ENCODE results near the gene IKZF1.

Gene IKZF1

DNA sequence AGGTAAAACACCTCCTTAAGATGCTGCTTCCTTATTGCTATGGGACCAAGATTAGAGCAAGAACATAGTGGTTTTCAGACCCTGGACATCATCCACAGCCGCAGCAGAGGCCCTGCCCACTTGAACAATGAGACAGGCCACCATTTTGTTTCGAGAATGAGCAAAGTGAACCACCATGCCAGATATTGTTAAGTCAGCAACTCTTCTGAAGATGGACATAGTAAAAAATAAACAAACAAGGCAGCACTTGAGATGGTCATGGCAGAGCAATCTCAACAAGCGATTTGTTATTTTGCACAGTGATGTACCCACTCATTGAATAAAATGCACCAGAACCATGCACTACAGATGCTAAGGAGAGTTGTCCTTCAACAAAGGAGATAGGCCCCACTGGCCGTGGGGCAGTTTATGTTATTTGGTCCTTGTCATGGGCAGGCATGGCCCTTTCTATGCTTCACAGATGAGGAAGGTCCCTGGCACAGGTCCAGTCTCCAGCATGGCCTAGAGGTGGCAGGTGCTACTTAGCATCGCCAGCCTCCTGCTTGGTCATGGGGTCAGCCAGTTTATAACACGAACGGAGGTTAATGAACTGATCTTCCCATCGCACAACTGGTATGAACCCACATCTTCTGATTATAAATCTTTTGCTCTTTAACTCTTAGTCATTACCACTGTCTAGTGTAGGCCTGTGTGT is 44.1 kb downstream of the IKZF1 start:
- no peaks in the 10 kb centered on the region for H3K27me3 Mint-ChIP-seq
- peaks cover 0 to 4% of the 10 kb centered on the region in 2 donors for H3K9me3 Mint-ChIP-seq
- peak overlapping the region; percentile 97 to 99 for H3K27ac Mint-ChIP-seq
- peak overlapping the region; percentile 72 to 82 for H3K4me3 Mint-ChIP-seq
- ATAC-seq = no peak
- H3K4me1 Mint-ChIP-seq = peaks cover 98% of the 10 kb centered on the region
- DNase-seq = no peak

- Mint-ChIP-seq H3K4me1 (peaks cover 98% of the 10 kb centered on the region), H3K9me3 (peaks cover 0 to 2% of the 10 kb centered on the region in 2 donors), H3K27ac (peak overlapping the region; percentile 9 to 99), H3K4me3 (peak overlapping the region; percentile 18 to 70), H3K27me3 (no peaks in the 10 kb centered on the region)
- DNase-seq (peak in 1 of 2 donors; percentile 6), ATAC-seq (no peak)
These were observed 44.9 kb downstream of the IKZF1 start for GRCh38 chr7:50349399-50349798.

- peak overlapping the region; percentile 68 to 80 for H3K4me3 Mint-ChIP-seq
- ATAC-seq (peak; percentile 86), DNase-seq (peak; percentile 80 to 91)
- peak overlapping the region; percentile 99 for H3K27ac Mint-ChIP-seq
- no peaks in the 10 kb centered on the region for H3K9me3 Mint-ChIP-seq
- H3K27me3 Mint-ChIP-seq = no peaks in the 10 kb centered on the region
- H3K4me1 Mint-ChIP-seq = peaks cover 98% of the 10 kb centered on the region
These were observed 45.7 kb downstream of the IKZF1 start for GRCh38 chr7:50349963-50350944.

DNA sequence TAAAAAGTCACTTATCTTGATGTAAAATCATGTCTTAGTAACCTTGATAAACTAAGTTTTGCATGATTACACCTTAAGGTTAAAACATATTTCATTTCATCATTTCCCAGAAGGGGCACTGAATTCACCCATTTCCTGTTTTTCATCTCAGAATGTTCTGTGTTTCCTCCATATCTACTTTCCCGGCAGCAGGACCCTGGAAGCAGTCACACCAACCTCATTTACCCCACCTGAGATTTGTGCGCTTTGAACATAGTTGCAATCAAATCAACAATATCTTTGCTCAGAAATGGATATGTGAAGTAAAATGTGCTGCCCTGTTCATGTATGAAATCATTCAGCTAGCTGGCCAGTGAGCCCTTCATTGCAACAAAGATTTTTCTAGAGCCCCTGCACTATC is 46.8 kb downstream of the IKZF1 start:
- H3K9me3 Mint-ChIP-seq = no peaks in the 10 kb centered on the region
- no peaks in the 10 kb centered on the region for H3K27me3 Mint-ChIP-seq
- peak overlapping the region; percentile 99 for H3K27ac Mint-ChIP-seq
- H3K4me1 Mint-ChIP-seq = peaks cover 98% of the 10 kb centered on the region
- peak in 1 of 2 donors; percentile 43 for DNase-seq
- ATAC-seq = no peak
- peak overlapping the region; percentile 68 to 80 for H3K4me3 Mint-ChIP-seq

DNA sequence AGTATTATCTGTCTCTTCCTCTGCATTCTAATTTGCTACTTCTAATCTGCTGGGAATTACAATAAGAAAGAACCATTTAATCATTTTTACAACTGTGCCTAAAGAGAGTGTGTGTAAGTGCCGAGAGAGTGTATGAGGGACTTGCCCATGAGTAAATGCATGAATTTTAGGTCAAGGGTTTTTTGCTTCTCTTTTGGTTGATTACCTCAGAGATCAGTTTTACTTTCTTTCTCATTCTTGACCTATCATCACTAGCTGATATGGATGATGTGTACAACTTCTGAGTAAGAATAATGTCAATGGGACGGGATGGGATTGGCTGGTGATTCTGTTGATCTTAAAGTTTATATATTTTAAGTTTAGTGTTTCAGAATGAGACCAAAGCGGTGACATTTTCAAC is 47.8 kb downstream of the IKZF1 start:
- peaks cover 98% of the 10 kb centered on the region for H3K4me1 Mint-ChIP-seq
- peak in 1 of 2 donors; percentile 43 for DNase-seq
- H3K27ac Mint-ChIP-seq = peak overlapping the region; percentile 99
- H3K4me3 Mint-ChIP-seq = peak overlapping the region; percentile 68 to 80
- peak; percentile 68 for ATAC-seq
- H3K9me3 Mint-ChIP-seq = no peaks in the 10 kb centered on the region
- H3K27me3 Mint-ChIP-seq = no peaks in the 10 kb centered on the region

DNA sequence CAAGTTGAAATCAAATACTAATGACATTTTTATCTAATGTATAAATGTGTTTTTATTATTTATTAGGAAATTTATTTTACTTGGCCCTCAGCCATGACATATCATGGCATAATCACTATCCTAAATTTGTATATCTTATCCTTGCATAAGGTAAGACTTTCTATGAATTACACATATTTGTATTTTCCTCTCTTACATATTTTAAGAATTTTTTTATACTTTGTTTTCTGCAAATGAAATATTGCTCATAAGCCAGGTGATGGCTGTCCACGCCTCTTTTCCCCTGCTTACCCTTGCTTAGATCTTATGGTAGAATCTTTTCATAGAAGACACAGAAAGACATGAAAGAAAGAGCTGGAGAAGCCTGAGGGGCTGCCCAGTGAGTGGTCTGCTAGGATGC is 48.2 kb downstream of the IKZF1 start:
- peak overlapping the region; percentile 74 to 81 for H3K4me3 Mint-ChIP-seq
- H3K27ac Mint-ChIP-seq = peak overlapping the region; percentile 96 to 99
- ATAC-seq = no peak

GRCh38 chr7:50353201-50353600 is 48.7 kb downstream of the IKZF1 start:
- no peaks in the 10 kb centered on the region for H3K9me3 Mint-ChIP-seq
- no peaks in the 10 kb centered on the region for H3K27me3 Mint-ChIP-seq
- ATAC-seq (peak; percentile 11), DNase-seq (peak in 1 of 2 donors; percentile 62)
- peaks cover 98% of the 10 kb centered on the region for H3K4me1 Mint-ChIP-seq
- peak overlapping the region; percentile 74 to 81 for H3K4me3 Mint-ChIP-seq
- peak overlapping the region; percentile 96 to 99 for H3K27ac Mint-ChIP-seq

More for the DNA sequence above, 48.2 kb downstream of the IKZF1 start:
- no peak for DNase-seq
- Mint-ChIP-seq H3K4me1 (peaks cover 98% of the 10 kb centered on the region), H3K9me3 (no peaks in the 10 kb centered on the region), H3K27me3 (no peaks in the 10 kb centered on the region)

DNA sequence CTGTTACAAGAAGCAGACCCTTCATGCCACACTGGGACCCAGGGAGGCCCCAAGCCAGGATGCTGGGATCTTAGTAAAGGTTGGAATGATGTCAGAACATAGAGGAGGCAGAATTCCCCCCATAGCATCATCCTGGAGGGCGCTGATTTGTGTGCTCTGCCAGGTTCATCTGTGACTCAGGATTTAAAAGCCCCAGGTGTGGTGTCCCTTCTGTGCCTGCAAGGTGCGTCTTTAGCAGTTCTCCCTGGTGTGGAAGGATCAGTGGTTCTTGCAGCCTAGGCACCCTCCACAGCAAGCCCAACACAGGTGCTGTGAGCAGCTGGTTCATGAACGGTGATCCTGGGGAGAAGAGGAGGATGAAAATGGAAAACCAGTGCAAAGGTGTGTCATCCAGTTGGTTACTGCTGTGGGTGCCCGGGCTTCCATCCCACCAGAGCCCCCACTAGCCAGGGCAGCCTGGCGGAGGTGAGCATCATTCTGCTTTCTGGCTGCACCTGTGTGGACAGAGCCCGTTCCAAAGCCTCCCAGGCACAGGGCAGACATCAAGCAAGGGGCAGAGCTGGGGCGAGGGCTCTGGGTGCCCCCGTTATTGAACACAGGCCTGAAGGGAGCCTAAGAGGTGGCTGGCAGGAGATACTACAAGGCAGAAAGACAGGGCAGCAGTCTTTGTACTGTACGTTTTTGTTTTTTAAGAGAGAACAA is 49.5 kb downstream of the IKZF1 start:
- Mint-ChIP-seq H3K4me1 (peaks cover 98% of the 10 kb centered on the region), H3K27ac (peak overlapping the region; percentile 96 to 99), H3K4me3 (peak overlapping the region; percentile 74 to 81), H3K9me3 (no peaks in the 10 kb centered on the region), H3K27me3 (no peaks in the 10 kb centered on the region)
- ATAC-seq (no peak), DNase-seq (peak in 1 of 2 donors; percentile 10)

DNA sequence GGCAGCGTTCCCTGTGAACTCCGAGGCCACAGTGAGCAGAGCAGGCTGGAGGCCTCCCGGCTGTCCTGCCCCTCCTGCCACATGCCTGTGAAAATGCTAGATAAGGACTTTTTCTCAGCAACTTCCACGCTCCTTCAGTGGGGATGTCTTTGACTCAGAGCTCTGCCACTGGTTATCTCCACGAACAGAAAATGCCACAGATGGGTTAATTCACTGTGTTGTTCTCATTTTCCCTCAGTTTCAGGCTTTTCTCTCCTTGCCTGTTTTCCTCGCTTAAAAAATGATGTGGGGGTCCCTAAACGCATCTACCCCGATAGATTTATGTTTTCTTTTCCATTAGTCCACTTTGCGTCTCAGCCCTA is 51.3 kb downstream of the IKZF1 start:
- Mint-ChIP-seq H3K9me3 (no peaks in the 10 kb centered on the region), H3K4me3 (peak overlapping the region; percentile 70 to 79), H3K27ac (peak overlapping the region; percentile 99 to 100), H3K27me3 (no peaks in the 10 kb centered on the region), H3K4me1 (peaks cover 98% of the 10 kb centered on the region)
- no peak for ATAC-seq
- DNase-seq = no peak

GRCh38 chr7:50356212-50356944 is 51.9 kb downstream of the IKZF1 start:
- DNase-seq (peak in 1 of 2 donors; percentile 7), ATAC-seq (no peak)
- Mint-ChIP-seq H3K9me3 (no peaks in the 10 kb centered on the region), H3K27ac (peak overlapping the region; percentile 99 to 100), H3K4me1 (peaks cover 98% of the 10 kb centered on the region), H3K27me3 (no peaks in the 10 kb centered on the region), H3K4me3 (peak overlapping the region; percentile 70 to 79)

GRCh38 chr7:50356945-50357268 is 52.4 kb downstream of the IKZF1 start:
- peak overlapping the region; percentile 99 to 100 for H3K27ac Mint-ChIP-seq
- peak overlapping the region; percentile 70 to 79 for H3K4me3 Mint-ChIP-seq
- no peaks in the 10 kb centered on the region for H3K27me3 Mint-ChIP-seq
- no peaks in the 10 kb centered on the region for H3K9me3 Mint-ChIP-seq
- DNase-seq = no peak
- peaks cover 98% of the 10 kb centered on the region for H3K4me1 Mint-ChIP-seq
- ATAC-seq = no peak

- Mint-ChIP-seq H3K9me3 (no peaks in the 10 kb centered on the region), H3K4me1 (peaks cover 98% of the 10 kb centered on the region), H3K27me3 (no peaks in the 10 kb centered on the region), H3K4me3 (peak overlapping the region; percentile 68 to 79), H3K27ac (peak overlapping the region; percentile 99 to 100)
- DNase-seq (no peak), ATAC-seq (no peak)
These were observed 52.9 kb downstream of the IKZF1 start for GRCh38 chr7:50357426-50357825.

DNA sequence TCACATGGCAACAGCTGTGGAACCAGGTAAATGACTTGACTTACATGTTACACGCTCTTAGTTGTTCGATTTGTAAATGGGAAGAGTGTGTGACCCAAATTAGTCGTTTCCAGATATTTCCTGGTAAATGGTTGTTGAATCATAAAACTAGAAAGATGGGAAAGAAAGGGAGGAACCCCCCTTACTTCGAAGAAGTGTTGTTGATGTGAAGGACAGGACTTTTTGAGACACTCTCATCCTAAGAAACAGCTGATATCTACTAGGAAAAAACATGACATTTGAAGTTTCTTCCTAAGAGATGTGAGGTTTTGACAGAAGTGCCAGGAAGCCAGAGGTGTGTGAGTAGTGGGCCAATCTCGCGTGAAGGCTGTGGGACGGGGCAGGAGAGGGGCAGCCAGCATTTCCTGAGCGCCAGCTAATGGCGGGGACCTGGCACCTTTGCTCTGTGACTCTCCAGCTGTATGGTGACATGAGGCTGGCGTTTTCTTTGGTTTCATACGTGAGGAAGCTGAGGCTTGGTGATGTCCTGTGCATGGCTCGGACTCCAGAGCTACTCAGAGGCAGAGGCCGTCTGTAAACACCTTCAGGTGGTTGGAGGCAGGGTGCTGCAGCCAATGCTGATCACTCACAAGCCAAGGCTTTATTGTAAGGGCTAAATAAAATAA is 53.7 kb downstream of the IKZF1 start:
- DNase-seq = no peak
- peaks cover 100% of the 10 kb centered on the region for H3K4me1 Mint-ChIP-seq
- no peaks in the 10 kb centered on the region for H3K27me3 Mint-ChIP-seq
- H3K27ac Mint-ChIP-seq = peak overlapping the region; percentile 99 to 100
- peak overlapping the region; percentile 68 to 79 for H3K4me3 Mint-ChIP-seq
- H3K9me3 Mint-ChIP-seq = peaks cover 0 to 5% of the 10 kb centered on the region in 2 donors
- no peak for ATAC-seq

GRCh38 chr7:50358779-50359178 is 54.3 kb downstream of the IKZF1 start:
- peaks cover 100% of the 10 kb centered on the region for H3K4me1 Mint-ChIP-seq
- peak overlapping the region; percentile 99 to 100 for H3K27ac Mint-ChIP-seq
- ATAC-seq (no peak), DNase-seq (no peak)
- H3K9me3 Mint-ChIP-seq = peaks cover 0 to 5% of the 10 kb centered on the region in 2 donors
- no peaks in the 10 kb centered on the region for H3K27me3 Mint-ChIP-seq
- H3K4me3 Mint-ChIP-seq = peak overlapping the region; percentile 68 to 79

Measured in stimulated activated naive CD8-positive, alpha-beta T cell treated with anti-CD3 and anti-CD28 coated beads, Interleukin-15, amount 100 ng/mL, for 72 hours (primary cell).